GM18867 (cell line): ENCODE measurements around the gene ROBO2.

Experiments used
- ATAC-seq: cut with Tn5 transposase; IDR thresholded peaks from one replicate; pipeline ENCODE4 v1.9.1; 2021; ENCODE audit warnings: mild to moderate bottlenecking, moderate library complexity; ENCODE audit not compliant: unreplicated experiment

The ROBO2 gene

DNA sequence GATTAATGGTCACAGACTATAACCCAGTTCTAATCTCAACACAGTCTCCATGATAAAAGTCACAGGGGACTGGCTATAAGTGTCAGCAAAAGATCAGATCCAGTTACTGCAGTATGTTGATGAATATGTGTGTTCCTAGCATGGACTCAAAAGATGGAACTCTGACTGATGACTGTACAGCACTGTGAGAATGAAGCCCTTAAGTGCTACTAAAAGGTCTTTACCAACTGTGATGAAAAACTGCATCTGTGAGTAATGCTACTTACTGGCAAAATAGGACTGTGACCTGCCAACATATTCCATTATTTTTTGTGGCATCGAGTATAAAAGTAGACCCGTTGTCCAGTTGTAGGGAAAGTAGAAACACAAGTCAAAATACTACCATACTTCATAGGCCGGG, 284.2 kb downstream of the ROBO2 start:
- no peak for ATAC-seq

GRCh38 chr3:77325280-77325679, 285.4 kb downstream of the ROBO2 start:
- no peak for ATAC-seq

- ATAC-seq = no peak
These were observed 285.8 kb downstream of the ROBO2 start for GRCh38 chr3:77325702-77326101.

DNA sequence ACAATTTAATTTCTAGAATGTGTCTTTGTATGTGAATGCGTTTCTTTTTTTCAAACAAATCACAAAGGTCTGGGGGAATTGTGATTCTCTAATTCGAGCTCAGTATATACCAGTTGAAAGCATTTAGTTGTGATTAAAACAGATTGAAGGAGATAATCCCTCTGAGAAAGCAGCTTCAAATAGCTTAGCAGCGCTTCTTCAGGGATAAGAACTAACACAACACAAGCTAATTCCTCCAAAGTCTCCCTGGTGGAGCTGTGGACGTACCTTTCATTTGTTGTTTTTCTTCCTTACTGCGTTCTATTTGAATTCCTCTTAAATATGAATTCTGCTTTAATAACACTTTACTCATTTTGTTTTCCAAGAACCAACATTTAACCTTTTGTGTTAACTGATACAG, 286.7 kb downstream of the ROBO2 start:
- ATAC-seq = no peak

GRCh38 chr3:77328690-77329089, 288.8 kb downstream of the ROBO2 start:
- no peak for ATAC-seq

- ATAC-seq = no peak
These were observed 289.2 kb downstream of the ROBO2 start for GRCh38 chr3:77329116-77329515.

- no peak for ATAC-seq
These were observed 298.3 kb downstream of the ROBO2 start for GRCh38 chr3:77338195-77338594.

GRCh38 chr3:77342027-77342426, 302.1 kb downstream of the ROBO2 start:
- no peak for ATAC-seq

- ATAC-seq = no peak
These were observed 302.8 kb downstream of the ROBO2 start for GRCh38 chr3:77342688-77343087.

DNA sequence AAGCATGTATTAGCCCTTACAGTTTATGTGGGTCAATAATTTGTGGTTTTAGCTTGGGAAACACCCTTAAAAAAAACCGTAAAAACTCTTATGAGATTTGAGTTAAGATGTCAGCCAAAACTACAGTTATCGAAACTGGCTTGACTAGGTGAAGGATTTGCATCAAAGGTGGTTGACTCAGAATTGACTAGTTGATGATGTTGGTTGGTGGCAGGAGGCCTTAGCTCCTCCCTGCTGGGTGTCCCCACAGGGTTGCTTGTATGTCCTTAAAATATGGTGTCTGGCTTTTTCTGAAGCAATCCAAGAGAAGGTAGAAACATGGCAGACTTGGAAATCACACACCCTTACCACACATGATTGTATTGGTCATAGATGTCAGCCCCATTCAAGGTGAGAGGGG, 305.1 kb downstream of the ROBO2 start:
- no peak for ATAC-seq

DNA sequence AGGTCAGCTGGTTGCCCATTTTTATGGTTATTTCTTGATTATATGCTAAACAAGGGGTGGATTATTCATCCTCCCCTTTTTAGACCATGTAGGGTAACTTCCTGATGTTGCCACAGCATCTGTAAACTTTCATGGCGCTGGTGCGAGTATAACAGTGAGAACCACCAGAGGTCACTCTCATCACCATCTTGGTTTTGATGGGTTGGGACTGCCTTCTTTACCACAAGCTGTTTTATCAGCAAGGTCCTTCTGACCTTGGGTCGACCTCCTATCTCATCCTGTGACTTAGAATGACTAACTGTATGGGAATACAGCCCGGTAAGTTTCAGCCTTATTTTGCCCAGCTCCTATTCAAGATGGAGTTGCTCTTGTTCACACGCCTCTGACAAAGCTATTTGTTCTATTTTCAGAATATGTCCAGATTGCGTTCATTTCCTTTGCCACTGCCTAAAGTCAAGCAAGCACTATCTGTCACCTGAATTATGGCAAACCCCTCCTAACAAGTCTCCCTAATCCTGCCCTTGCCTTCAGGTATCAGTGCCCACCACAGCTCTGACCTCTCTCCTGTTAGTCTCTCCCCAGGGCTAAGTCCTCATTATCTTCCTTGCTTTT, 308.5 kb downstream of the ROBO2 start:
- no peak for ATAC-seq

GRCh38 chr3:77354958-77355357, 315.1 kb downstream of the ROBO2 start:
- ATAC-seq = no peak

- no peak for ATAC-seq
These were observed 323.0 kb downstream of the ROBO2 start for GRCh38 chr3:77362936-77363335.

GRCh38 chr3:77365152-77365551, 325.3 kb downstream of the ROBO2 start:
- ATAC-seq = no peak

- ATAC-seq = no peak
These were observed 330.5 kb downstream of the ROBO2 start for GRCh38 chr3:77370413-77370812.

GRCh38 chr3:77372018-77372417, 332.1 kb downstream of the ROBO2 start:
- no peak for ATAC-seq

- ATAC-seq = no peak
These were observed 332.9 kb downstream of the ROBO2 start for GRCh38 chr3:77372634-77373346.

DNA sequence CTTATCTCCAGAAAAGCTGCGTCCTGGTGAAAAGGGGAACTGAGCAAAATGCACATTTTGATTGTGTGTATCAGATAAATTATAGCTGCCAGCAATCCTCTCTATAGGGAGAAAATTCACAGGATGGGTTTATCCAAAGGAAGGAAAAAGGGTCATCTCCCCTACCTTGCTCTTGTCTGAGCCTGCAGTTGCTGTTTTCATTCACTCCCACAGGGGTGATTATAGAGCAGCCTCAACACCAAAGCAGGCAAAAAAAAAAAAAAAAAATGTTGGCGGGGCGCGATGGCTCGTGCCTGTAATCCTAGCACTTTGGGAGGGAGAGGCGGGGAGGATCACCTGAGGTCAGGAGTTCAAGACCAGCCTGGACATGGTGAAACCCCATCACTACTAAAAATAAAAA, 333.7 kb downstream of the ROBO2 start:
- no peak for ATAC-seq

DNA sequence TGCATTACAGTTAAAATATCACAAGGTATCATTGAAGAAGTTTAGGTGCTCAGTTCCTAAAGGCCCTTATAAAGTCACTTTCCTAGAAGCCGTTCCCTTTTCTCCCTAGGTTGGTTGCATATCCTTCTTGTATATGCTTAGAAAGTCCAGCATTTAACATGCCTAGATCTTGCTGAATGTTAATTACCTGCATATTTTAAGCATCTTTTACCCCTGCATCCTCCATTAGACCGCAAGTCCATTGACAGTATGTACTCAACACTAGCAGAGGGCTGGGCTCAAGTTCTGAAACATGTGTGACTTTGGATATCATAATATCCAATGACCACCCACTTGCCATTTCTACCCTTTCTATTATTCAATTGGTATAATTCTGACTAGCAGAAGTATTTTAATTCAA, 336.6 kb downstream of the ROBO2 start:
- no peak for ATAC-seq

DNA sequence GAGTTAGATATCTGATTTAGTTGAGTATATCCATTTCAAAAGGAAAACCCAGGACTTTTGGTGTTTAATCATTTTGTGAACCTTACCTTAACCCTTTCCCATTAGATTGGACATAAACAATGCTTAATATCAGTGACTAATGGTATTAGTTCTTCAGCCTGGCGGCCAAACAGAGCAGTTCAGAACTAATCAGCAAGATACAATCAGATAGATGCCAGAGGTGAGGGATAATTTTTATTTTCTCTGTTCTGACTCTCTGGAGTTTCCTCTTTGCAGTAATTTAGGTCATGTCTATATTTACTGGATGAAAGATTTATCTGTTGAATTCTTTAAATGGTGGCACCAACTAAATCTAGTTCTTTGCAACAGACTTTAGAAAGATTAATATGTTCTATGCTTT, 337.8 kb downstream of the ROBO2 start:
- no peak for ATAC-seq

DNA sequence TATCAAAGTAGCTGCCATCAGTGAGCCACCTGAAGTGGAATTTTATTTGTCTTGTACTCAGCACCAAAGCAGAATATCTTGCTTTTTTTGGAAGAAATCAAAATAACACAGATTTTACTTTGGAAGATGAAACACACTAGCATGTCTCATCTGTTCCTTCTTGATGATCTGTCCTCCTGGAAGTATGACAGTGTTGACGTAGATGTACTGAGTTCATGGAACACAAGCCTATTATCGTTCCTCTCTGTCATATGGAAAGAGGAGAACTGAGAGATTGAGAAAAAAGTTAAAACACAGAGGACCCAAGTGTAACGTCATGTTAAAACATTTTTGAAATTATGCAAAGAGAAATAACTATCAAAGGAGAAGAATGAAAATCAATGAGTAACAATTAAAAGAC, 340.2 kb downstream of the ROBO2 start:
- no peak for ATAC-seq

DNA sequence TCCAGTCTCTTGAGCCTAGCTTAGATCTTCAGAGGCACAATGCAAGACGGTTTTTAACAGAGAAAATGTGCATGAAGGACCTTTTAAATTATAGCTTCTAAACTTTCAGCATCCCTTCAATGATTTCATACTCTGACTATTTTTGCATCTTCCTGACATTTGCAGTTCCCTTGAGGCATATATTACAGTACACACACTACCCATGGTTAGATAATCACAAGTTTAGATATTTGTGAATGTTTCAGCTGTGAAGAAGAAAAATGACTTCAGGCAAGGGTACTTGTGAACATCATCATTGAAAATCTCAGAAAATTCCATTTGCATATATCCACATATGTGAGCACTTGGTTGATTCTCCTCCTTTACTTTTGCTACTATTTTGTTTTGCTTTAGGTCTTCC, 341.5 kb downstream of the ROBO2 start:
- no peak for ATAC-seq

GRCh38 chr3:77392181-77392580, 352.3 kb downstream of the ROBO2 start:
- no peak for ATAC-seq
